Cardiac septum (tissue), 1 donor: Measurements from ENCODE around the gene SLC49A3. TPM values are rescaled to one million over a fixed set of nuclear protein-coding genes. Genes with fewer than 3 reads are reported as not detected.

Experiments
- DNase-seq: peaks from one replicate; pipeline ENCODE4 v3.0.0-alpha.2; 2020; ENCODE audit warnings: low spot score
- intact Hi-C: fragments of 100-400 bp; cut with DNase I; formaldehyde crosslinking; loops from one replicate; pipeline ENCODE4 v1.14.0; 2022
- total RNA-seq: library from RNA; stranded (reverse); fragmentation: NEBNext Ultra II Directional; extraction: Animal tissue kit (Norgen Biotek cat#: 25700); gene quantifications from one replicate; pipeline ENCODE4 v1.2.1, GENCODE V29; 2021
- donor health status: DM: no; HTN: no; CAD: no.

Gene SLC49A3
- total RNA-seq, 1 donor from 2014 or later = 12.1 TPM

GRCh38 chr4:683982-684622 lies 4.8 kb downstream of the SLC49A3 start:
- no peak for DNase-seq

DNA sequence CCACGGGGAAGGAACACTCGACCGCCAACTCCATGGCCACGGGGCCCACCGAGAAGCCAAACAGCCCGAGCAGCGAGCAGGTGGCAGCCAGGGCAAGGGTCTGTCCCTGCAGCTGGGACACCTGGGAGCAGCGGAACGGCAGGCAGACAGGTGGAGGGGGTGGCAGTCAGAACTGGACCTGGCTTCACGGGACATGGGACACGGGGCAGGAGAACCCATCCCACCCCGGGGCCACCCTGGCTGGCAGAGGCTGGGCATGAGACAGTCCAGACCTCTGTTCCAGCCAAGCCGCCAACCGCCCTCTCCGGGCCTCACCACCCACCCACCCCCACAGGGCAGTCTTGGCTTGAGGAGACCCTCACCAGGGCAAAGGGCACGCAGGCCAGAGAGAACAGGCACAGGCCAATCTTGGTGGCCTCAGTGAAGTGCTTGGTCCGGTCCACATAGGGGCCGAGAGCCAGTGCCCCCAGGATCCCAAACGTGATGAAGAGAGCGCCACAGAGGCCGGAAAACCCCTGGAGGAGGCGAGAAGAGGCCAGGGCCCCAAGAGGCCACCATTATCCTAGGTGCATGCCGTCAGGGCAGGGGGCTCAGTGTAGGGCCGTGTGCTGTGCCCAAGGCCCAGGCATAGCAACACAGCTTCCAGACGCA lies 5.6 kb downstream of the SLC49A3 start:
- no peak for DNase-seq
- intact Hi-C loops = no loop called here

More at GRCh38 chr4:683982-684622, 4.8 kb downstream of the SLC49A3 start:
- intact Hi-C loops = no loop called here

DNA sequence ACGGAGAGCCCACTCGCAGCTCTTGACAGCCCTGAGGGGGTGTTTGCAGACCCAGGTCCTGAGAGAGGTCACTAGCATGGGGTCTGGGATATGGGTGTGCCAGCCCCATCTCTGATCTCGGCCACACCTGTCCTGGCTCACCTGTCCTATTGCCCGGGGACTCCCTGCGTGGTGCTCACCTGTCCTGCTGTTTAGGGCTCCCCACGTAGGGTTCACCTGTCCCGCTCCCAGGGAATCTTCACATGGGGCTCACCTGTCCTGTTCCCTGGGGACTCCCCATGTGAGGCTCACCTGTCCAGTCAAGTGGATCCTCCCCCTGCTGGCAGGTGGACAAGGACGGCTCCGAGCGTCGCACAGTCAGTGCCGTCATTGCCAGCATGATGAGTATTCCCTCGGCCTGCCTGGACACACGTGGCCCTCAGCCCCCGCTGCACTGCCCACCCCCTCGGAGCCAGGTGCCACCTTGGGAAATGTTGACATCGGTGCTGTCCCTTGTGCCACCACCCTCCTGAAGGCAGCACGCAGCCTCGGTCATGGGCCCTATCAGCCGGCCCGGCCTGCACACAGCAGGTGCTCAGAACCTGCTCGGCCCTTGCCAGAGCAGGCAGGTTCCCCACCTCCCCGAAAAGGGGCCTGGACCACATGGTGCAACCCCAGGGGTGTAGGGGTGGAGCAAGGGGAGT lies 6.3 kb downstream of the SLC49A3 start:
- intact Hi-C loops = no loop called here
- no peak for DNase-seq

GRCh38 chr4:681736-682451 lies 7.1 kb downstream of the SLC49A3 start:
- no peak for DNase-seq
- intact Hi-C loops = no loop called here

DNA sequence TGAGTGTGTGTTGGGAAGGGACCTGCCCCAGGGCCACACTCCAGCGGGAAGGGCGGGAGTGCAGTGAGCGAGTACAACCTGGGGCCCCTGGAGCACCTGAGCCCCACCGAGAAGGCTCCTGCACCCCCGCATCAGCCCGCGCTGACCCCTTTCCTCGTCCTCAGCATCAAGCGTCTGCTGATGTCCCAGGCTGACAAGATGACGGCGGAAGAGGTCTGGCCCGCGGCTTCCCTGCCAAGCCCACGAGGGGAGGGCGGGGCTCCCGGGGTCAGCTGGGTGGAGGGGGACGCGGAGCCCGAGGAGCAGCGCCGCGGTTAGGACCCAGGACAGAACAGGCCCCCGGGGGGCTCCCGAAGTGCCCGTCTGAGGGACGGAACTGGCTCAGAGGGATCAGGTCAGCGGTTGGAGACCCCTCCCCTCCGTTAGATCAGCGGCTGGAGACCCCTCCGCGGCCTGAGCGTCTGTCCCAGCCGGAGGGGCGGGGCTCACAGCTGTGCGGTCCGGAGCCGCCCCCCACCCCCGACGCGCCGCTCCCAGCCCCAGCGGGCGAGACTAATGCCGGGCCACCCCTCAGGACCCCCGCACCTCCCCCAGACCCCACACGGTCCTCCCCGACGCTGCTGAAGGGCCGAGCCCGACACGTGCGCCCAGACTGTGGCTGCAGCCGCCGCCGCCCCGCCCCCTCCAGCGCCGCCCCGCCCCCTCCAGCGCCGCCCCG lies 7.9 kb downstream of the SLC49A3 start:
- intact Hi-C loops = no loop called here
- DNase-seq = no peak

DNA sequence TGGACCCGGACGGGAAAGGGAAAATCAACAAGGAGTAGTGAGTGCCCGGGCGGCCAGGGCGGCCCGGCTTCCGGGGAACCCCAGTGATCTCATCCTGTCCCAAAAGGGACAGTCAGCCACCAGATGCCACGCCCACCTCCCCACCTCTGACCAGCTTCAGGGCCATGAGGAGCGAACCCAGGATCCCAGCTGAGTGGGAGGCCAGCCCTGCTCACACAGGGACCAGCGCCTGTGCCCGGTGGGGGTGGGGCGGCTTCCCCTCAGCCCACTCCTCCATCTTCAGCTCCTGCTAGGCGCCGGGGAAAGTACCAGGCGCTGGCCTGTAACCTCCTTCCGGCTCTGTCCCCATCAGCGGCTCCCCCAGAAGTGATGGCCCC lies 8.4 kb downstream of the SLC49A3 start:
- intact Hi-C loops = no loop called here
- DNase-seq = no peak

DNA sequence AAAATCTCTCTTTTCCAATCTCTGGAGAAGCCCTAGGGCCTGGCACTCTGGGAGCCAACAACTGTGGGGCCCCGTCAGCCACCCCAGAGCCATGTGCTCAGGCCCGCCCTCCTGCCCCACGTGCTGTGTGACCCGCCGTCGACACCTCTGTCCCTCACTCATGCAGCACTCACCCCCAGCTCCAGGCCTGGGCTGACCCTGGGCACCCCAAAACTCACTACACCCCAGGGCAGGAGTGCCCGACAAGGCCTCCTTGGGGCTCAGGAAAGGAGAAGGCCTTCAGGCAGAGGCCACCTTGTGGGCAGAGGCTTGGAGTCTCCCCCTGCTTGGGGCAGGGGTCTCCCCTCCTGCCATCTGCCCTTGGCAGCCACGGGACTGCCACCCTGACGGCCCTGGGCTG lies 8.9 kb downstream of the SLC49A3 start:
- intact Hi-C loops = no loop called here
- DNase-seq = no peak

DNA sequence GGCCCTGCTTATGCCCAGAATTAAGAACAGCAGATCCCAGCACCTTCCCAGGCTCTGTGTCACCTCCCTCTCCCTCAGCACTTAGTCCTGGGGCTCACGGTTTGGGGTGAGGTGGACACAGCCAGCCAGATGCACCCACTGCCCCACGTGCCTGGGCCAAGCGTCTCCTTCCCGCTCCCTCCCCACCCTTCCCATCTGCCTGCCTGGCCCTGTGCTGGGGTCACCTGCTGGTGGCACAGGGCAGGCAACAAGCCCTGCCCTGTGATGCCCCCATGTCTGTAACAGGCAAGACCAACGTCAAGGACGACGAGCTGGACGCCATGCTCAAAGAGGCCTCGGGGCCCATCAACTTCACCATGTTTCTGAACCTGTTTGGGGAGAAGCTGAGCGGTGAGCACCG lies 9.3 kb downstream of the SLC49A3 start:
- intact Hi-C loops = loop anchor here (10.0 kb wide), 2 partner anchors 345 to 435 kb away; partner anchors contain the start of gene ZNF141
- DNase-seq = no peak

DNA sequence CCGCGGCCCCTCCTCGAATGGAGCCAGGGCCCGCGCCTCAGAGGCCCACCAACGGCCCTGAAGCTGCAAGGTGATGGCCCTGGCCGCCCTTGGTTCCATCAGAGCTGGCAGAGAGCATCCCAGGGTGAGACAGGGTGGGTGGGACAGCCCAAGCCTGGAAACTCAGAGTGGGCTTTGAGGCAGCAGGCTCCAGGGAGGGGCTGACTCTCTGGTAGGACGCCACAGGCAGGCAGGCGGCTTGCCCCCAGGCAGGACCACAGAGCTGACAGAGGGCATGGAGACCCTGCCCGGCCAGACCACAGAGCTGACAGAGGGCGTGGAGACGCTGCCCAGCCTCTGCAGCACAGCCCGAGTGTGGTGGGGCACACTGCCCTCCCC lies 9.9 kb downstream of the SLC49A3 start:
- DNase-seq = no peak
- intact Hi-C loops = loop anchor here (10.0 kb wide), 2 partner anchors 344 to 434 kb away; partner anchors contain the start of gene ZNF141

- intact Hi-C loops = loop anchor here (10.0 kb wide), 2 partner anchors 344 to 434 kb away; partner anchors contain the start of gene ZNF141
- no peak for DNase-seq
These were observed 10.4 kb downstream of the SLC49A3 start for GRCh38 chr4:678331-679103.

DNA sequence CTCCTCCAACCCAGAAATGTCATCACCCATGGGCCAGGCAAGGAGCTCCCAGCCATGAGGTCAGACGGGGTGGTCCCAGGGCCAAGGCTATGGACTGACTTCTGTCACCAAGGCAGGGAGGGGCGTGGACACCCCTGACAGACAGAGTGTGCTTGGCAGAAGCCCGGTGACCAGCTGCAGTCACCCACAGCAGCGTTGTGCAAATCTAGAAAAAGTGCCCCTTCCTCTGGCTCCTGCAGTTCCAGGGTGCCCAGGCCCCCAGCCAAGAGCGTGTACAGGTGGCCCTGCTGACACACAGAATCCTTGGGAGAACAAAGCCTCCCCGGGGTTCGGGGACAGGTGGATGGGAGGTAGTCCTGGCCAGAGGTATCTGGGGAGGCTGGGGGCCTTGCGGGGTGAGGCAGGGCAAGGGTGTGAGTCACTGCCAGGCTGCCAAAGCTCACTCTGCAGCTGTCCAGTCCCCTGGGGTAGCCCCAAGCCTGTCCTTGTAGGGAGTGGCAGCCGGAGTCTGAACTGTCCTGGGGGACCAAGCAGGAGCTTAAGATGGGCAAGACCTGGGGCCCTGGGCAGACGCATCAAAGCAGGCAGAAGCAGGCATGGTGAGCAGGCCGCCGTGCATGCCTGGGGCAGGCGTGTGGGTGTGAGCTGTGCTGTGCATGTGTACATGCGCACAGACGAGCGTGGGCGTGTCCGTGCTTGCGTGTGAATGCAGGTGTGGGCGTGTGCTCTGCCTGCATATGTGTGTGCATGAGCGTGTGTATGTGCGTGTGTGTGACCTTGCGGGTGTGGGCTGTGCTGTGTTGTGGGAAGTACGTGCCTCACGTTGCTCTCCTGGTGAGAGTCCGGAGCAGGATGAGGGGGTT lies 11.3 kb downstream of the SLC49A3 start:
- no peak for DNase-seq
- intact Hi-C loops = loop anchor here (10.0 kb wide), 2 partner anchors 343 to 433 kb away; partner anchors contain the start of gene ZNF141

DNA sequence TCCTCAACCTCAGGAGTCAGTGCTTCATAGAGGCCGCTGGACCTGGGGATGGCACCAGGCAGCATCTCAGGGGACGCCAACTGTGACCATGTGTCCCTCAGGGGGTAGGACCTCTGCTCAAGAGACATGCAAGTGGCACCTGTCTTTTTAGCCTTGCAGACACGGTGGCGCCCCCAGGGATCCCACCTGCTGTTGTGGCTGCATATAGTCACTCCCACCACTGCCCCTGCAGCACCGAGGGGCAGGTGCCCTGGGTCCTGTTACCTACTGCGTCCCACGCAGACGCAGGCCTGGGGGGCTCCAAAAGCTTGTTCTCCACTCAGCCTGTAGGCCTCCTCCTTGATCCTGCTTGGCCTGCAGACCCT lies 12.1 kb downstream of the SLC49A3 start:
- intact Hi-C loops = loop anchor here (10.0 kb wide), 2 partner anchors 342 to 432 kb away; partner anchors contain the start of gene ZNF141
- DNase-seq = no peak

GRCh38 chr4:675980-676870 lies 12.7 kb downstream of the SLC49A3 start:
- intact Hi-C loops = loop anchor here (10.0 kb wide), 2 partner anchors 341 to 431 kb away; partner anchors contain the start of gene ZNF141
- DNase-seq = no peak

DNA sequence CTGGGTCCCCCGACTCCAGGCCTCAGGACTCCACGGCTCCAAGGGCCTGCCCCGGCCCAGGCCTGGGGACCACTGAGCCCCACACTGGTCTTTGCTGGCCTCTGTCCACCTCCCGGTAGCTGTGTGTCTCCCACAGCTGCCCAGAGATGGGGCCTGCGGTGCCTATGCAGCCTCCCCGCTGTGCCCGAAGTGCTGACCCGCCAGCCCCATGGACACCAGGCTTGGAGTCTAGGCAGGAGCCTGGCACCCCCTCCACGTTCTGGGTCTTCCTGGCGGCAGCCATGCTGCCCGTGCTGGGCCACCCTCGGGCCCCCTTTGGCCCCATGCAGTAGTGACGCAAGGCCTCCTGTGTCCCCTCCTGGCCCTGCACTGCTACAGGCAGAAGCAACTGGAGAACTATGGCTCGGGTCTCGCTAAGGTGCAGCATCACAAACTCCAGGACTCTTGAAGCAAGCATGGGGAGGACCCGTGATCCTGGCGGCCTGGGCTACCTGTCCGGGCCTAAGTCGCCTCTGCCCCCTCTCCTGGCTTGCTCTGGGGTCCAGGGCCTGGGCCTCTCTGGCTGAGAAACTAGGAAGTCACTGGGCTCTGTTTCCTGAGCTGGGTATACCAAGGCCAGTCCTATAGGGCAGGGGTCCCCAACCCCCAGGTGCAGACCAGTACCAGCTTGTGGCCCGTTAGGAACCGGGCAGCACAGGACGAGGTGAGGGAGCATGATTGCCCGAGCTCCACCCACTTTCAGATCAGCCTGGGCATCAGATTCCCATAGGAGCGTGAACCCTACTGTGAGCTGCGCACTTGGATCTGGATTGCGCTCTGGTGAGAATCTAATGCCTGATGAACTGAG lies 13.7 kb downstream of the SLC49A3 start:
- intact Hi-C loops = loop anchor here (10.0 kb wide), 2 partner anchors 340 to 430 kb away; partner anchors contain the start of gene ZNF141
- DNase-seq = no peak

- intact Hi-C loops = loop anchor here (10.0 kb wide), 2 partner anchors 340 to 430 kb away; partner anchors contain the start of gene ZNF141
- DNase-seq = peak; percentile 99
These were observed 14.5 kb downstream of the SLC49A3 start, which contains the start of the genes ATP5ME and MYL5 for GRCh38 chr4:674172-675035. Gene ATP5ME (minus strand): TSS chr4:674276. CDS start chr4:674247, 29 bp downstream. Gene MYL5 (plus strand): TSS chr4:674542. CDS start chr4:678027, 3,485 bp downstream.
